GM18873 (cell line): ENCODE data around the gene SMAD6.

ENCODE experiments used
- ATAC-seq: cut with Tn5 transposase; IDR thresholded peaks from one replicate; pipeline ENCODE4 v1.9.1; 2021; ENCODE audit warnings: mild to moderate bottlenecking, moderate library complexity, moderate number of reproducible peaks; ENCODE audit not compliant: unreplicated experiment, low FRiP score

The SMAD6 gene

DNA sequence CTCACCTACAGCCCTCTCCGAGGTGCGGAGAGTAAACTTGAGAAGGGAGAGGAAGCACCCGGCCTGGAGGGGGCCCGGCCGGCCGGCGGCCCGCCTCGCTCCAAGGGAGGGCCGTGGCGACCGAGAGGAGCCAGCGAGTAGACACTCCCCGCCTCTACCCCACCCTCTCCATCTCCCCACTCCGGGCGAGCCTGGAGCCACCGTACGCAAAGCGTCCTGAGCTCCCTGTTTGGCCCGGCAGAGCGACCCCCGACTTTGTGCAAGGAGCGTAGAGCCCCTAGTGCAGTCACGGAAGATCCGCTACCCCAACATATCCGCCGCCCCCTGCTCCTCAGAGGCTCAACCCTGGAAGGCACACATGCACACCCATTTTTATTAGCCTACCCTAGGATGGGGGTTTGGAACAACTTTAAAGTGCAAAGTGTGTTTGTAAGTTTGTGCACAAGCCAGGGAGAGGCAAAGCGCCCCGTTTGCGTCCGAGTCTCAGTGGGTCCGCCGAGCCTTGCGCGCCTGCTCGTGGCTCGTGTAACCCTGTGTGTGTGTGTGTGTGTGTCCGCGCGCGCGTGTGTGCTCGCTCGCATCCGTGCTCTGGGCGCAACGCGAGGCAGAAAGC is 508 bp upstream of the SMAD6 start:
- ATAC-seq = no peak

- ATAC-seq = no peak
These were observed 927 bp downstream of the SMAD6 start for GRCh38 chr15:66702787-66703539.

GRCh38 chr15:66703540-66703941 is 1.5 kb downstream of the SMAD6 start:
- no peak for ATAC-seq

- no peak for ATAC-seq
These were observed 2.2 kb downstream of the SMAD6 start for GRCh38 chr15:66704019-66704802.

GRCh38 chr15:66704803-66705153 is 2.7 kb downstream of the SMAD6 start:
- no peak for ATAC-seq

GRCh38 chr15:66705277-66706146 is 3.5 kb downstream of the SMAD6 start:
- no peak for ATAC-seq

DNA sequence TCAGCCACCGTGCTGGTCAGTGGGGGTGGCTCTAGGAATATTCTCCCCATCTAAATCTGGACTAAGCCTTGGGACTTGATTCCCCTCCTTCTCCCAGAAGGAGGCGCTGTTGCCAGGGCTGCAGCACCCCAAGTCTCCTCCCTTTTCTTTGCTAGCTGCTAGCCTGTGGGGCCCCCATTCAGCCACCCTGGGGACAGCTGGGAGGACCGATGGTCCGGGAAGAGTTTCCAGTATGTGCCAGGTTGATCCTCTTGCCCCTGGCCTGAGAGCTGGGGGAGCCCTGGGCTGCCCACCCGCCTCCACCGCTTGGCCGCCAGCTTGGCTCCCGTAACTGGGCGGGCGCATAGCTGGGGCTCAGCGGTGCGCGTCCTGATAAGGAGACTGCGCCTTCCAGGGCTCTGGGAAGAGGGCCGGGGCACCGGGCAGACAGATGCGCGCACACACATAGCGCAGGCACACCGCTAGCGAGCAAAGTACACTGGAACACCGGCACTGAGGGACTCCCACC is 4.2 kb downstream of the SMAD6 start:
- ATAC-seq = no peak

DNA sequence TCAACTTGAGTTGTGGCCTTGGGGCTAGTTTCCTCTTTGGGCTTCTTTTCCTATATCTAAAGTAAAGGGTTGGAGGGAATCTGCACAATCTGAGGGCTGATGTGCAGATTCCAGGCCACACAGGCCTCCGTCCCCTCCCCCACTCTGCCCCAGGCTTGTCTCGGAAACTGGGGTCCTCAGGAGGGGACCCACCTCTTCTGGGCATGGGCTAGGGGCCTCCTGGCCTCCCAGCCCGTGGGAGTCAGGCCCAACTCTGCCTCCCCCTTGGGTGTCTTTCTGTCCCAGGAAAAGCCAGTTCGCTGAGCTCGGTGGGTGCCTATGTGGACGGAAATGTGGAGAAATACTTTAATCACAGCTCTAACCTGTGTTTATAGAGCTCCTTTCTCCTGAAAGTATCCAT is 4.8 kb downstream of the SMAD6 start:
- no peak for ATAC-seq

- ATAC-seq = no peak
These were observed 5.5 kb downstream of the SMAD6 start for GRCh38 chr15:66707310-66708082.

DNA sequence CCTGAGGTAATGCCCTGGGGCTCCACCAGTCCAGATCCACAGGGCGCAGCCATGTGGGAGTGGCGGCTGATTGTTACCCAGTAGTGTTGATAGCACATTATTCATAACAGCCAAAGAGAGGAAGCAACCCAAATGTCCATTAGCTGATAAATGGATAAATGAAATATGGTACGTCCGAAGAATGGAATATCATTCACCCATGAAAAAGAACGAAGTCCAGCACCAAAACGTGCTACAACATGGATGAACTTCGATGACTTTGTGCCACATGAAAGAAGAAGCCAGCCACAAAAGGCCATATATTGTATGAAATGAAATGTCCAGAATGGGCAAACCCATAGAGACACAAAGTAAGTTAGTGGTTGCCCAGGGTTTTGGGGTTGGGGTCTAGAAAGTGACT is 6.4 kb downstream of the SMAD6 start:
- no peak for ATAC-seq

DNA sequence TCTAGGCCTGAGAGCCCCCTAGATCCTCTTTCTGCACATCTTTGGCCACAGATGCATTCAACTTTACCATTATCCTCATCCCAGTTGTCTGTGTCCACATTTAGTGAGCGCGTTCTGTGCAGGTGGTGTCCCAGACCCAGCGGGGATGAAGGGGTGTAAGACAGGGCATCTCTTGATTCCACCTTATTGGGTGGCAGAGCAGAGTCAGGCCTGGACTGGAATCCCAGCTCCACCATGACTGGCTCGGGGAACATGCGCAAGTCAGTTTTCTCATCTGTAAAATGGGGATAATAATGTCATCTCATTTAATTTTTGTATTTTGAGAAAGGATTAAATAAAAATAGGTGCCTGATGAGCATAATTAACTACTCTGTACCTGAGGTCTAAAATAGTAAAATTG is 7.8 kb downstream of the SMAD6 start:
- no peak for ATAC-seq

GRCh38 chr15:66711260-66711659 is 9.2 kb downstream of the SMAD6 start:
- ATAC-seq = no peak

DNA sequence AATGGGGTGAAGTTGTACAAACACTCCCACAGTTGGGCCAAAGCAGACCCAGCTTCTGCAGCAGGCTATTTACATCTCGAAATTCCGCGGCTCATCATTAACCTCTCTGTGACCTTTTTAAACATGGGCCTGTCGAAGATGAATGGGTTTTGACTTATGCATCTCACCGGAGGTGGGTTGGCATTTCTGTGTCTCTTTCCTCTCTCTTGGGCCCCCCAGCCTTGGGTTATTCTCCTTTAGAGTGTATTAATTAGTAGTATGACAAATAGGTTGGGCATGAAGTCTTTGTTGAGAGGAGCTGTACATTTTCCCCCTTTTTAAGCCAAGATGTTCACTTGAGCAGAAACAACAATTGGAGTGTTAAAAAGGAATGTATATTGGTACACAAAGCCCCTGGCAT is 9.8 kb downstream of the SMAD6 start:
- ATAC-seq = no peak

DNA sequence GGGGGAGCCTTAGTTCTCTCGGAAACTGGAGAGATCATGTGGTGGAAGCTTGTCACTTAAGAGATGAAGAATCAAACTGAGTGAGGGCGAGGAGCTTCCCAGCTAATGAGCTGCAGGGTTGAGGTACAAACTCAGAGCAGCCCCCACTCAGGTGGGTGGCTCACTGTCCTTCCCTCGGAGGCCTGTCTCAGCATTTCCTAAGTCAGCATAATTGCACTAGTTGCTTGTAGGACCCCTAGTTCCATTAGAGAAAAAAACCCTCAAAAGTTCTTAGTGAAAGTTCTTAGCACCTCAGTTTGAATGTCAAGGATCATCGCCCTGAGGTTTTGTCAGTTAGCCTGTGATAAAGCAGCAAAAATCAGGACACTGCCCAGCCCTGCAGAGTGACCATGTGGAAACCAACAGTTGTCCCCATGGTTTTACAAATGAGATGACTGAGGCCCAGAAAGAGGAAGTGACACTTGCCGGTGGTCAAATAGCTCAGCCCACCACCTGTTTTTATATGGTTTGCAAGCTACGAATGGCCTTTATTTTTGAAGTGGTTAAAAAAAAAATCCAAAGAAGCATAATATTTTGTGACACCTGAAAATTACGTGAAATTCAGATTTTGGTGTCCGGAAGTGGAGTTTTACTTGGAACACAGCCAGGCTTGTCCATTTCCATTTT is 11.9 kb downstream of the SMAD6 start:
- no peak for ATAC-seq

DNA sequence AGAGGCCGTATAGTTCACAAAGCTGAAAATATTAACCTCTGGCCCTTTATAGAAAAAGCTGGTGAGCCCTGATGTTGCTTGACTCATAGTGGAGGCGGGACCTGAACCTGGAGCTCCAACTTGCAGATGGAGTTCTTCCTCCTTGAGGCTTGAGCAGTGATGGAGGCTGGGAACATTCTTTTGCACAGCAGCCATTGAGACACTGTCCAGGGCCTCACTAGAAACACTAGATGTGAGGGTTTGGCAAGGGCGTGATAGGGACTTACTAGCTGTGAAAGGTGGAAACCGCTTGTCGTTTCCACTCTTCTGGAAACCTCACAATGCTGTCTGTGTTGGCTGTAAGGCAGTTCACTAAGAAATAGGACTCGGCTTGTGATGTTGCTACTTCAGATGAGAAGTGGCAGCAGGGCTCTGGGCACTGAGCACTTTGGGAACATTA is 12.5 kb downstream of the SMAD6 start:
- no peak for ATAC-seq

- ATAC-seq = no peak
These were observed 13.2 kb downstream of the SMAD6 start for GRCh38 chr15:66715181-66715624.

DNA sequence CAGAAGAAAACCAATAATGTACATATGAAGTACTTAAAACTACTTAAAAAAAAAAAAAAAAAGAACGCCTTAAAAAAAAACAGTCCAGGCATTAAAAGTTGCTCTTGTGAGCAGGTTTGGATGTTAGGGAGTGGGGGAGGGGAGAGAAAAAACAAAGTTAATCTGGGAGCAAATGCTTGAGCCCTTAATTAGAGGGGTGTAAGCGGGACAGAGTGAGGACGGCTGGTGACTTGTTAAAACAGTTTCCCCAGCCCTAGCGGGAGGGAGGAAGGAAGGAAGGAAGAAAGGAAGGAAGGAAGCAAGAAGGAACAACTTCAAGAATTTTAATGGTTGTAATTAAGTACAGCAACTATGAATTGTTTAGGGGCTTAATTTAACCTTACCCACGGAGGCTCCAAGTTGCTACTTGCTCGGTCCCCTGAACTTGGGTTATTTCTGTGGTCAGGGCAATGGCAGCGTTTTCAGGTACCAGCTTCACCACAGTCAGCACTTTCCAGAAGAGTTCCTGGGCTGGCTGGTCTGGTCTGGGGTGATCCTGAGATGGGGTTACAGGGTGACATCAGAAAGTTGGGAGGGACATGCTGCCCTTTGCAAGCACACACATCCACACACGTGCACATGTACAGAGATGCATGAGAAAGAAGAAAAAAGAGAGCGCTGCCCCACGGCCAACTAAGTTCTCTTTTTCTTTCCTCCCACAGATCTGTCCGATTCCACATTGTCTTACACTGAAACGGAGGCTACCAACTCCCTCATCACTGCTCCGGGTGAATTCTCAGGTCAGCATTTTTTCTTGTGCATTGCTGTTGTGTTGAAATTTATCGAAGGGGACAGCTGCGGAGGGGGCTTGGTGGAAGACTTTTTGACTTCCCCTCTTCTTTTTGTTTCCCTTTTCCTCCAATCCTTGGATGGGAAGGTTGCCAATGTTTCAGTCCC is 14.0 kb downstream of the SMAD6 start:
- ATAC-seq = no peak

DNA sequence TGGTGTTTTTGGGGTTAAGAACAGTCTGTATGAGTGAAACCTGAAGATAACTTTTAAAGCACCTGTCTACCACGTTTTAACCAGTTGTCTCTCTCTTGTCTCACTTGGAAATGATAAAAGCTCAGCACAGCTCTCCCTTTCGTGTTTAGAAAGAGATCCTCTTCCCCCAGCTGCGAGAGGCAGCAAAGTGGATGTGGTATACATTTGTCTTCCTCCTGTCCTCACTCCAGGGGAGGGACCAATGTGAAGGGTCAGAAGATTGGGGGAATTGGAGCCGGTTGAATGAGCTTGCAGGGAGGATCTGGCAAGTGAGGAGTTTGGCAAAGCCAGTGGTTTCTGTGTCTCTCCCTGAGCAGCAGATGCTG is 14.6 kb downstream of the SMAD6 start:
- ATAC-seq = no peak
